ENCODE results near the gene RFTN1.

The RFTN1 gene

DNA sequence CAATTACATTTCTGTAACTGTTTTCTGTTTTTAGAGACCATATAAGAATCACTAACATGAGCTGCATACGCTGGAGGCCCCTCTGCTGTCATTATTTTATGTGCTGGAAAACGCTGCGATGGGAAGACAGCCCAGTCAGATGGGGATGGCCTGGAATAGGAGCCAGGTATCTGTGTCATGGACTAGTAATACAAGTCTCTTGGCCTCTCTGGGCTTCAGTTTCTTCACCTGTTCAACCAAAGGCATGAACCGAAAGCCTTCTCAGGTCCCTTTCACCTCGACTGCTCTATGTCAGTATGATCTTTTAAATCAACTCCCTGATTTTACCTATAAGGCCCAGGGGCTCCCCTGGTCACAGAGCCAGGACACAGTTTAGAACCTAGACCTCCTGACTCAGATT, 14.6 kb upstream of the RFTN1 start:
- DNase-seq = no peak

DNA sequence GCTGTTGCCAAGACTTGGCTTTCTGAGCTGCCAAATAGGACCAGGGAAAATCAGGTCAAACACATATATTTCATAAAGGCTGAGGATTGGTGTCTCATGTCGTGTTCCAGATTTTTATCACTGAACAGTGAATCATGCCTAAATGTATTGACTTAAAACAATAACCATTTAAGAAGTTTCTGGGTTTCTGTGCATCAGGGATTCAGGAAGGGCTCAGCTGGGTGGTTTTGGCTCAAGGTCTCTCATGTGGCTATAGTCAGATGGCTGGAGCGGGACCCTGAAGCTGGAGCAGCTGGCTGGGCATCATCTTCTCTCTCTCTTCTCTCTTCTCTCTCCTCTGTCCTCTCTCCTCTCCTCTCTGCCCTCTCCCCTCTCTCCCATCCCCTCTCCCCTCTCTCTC, 10.7 kb upstream of the RFTN1 start:
- no peak for DNase-seq

DNA sequence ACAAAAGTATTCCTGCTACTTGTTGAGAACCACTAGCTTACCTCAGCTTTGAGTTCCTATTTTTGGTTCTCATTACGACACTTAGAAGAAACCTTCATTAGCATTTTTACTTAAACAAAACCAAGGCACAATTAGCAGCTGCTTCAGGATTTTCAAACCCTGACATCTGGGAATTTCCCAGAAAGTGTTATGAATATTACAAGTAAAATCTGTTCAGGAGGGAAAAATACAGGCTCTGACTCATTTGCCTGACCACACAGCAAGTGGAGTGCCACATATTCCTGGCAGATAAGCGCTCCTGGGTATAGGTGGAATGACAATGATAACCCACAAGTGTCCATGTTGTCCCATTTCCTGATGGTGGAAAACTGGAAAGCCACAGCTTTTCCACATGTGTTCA, 10.3 kb upstream of the RFTN1 start:
- DNase-seq = no peak

GRCh38 chr3:16522834-16523233, 9.3 kb upstream of the RFTN1 start:
- no peak for DNase-seq

DNA sequence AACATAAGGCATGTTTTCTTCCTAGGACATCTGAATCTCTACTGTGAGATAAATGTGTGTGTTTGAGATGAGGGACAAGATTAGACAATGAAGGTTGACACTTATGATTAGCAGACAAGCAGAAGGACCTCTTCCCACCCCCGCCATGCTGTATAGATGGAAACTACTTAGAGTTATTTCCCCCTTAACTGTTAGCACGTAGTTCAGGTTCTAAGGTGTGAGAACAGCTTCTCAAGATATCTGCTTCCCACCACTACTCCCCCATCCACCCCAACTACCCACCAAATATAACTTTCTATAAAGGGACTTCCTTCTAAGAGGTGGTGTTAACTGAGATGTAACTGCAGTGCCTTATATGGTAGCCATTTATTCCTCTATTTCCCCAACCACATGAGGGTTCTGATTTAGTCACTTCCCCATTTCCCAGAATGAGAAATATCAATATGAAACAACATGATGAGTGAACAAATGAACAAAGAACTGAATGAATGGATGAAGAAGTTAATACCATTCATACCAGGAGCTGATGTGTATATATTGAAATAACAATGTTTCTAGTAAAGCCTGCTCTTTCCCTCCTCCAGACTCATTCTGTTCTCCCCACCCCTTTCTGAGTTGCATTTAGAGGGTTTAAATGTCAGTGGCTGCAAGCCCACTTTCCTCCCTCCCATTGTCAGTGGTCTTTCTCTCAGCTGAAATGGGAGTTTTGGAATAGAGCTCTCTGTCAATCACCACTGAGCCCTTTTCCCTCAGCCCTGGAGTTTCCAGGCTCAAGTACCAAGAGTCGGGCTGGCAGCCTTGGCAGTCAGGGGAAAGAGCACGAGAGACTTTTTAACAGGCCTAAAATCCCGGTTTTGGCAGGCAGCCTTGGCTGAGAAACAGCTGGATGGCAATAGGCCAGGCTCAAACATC, 7.7 kb upstream of the RFTN1 start:
- no peak for DNase-seq

DNA sequence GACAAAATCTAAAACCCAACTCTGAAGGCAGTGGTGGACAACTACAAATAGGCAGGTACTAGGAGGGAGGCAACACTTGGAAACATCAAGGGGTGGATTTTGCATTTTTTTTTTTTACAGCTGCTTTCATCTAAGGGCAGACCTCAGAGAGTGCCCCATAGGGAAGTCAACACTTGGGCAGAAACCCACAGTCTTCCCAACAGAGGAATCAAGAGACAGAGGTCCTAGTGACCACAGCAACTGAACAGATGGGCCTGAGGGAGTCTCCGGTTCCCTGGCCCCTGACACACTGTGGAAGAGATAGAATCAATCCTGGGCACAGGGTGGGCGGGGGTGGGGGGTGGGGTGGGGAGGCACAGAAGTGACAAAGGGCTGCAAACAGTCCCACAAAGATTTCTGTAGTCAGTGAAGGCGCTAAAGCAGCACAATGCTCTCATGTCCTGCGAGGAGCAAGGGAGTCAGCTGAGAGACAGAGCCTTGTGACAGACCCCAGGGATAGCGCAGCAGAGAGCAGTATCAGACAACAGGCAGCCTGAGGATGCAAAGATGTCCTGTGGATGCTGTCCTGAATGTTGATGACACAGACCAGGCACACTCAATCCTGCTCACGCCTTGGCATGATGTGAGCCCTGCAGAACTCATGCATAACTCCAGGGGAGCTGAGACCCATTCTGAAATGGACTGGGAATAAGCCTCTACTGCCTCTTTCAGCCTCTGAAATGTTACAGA, 6.9 kb upstream of the RFTN1 start:
- no peak for DNase-seq

DNA sequence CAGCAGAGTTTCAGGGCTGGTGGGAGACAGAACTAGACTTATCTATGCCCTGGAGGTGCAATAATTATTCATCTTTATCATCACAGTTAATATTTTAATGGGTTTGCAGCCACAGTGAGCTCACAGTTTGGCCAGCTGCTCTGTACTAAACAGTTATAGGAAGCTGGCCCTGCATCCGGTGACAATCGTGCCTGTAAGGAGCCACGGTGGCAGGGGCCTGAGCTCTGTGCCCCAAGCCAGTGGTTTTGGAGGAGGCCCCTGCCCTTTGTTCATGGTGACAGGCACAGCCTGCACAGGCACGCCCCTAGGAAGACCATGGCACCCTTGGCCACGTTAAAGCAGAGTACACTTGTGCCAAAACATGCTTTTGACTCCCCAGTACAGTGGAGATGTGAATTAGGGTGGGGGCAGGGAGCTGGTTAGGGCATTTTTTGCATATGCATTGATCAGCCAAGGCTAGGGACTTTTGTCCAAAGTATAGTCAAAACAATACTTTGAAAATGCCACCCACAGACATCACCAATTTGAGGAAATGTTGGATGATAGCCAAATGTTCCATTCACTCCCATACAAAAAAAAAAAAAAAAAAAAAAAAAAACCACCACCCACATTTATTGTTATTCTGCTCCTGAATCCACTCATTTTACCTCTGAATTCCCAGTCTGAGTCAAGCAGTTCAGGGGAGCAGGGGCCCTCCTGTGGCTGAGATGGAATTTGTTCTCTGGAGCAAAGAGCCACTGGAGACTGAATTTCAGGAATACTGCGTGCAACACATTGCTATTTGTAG, 3.4 kb upstream of the RFTN1 start:
- no peak for DNase-seq

- no peak for DNase-seq
These were observed 2.5 kb upstream of the RFTN1 start for GRCh38 chr3:16515885-16516420.

GRCh38 chr3:16514755-16515353, 1.4 kb upstream of the RFTN1 start:
- no peak for DNase-seq

- no peak for DNase-seq
These were observed 662 bp upstream of the RFTN1 start for GRCh38 chr3:16514021-16514700.

- peak; percentile 33 to 54 for DNase-seq
These were observed 911 bp downstream of the RFTN1 start for GRCh38 chr3:16512435-16513140.

DNA sequence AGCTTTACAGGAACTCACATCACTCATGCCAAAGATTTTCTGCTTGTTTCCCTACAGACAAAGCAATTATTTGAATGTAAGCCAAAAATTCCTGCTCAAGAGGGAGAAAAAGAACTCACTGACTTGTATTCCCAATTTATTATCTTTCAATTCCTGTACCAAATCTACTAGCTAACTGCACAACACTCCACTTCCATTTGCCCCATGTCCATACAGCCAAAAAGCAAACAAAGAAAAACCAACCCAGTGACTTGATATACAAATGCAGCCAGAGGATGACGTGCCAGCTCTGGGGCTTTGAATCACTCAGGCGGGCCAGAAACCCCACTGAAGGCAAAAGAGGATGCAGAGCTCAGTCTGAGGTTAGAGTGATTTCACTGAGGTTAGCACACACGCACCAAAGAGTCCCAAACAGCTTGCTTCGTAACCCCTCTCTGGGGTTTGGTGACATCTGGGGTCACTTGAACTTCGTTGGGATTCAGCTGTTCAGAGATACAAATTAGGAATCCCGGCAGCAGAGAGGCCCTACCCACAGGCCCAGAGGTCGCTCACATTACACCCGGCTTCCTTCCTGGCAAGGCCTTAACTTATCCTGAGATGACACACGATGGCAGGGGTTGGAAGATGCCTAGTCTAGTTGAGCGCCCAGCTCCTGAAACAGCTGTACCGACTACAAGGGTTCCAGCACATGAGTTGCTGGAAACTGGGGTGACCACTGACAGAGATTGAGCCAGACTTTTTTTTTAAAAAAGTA, 1.6 kb downstream of the RFTN1 start:
- DNase-seq = peak; percentile 70 to 74

DNA sequence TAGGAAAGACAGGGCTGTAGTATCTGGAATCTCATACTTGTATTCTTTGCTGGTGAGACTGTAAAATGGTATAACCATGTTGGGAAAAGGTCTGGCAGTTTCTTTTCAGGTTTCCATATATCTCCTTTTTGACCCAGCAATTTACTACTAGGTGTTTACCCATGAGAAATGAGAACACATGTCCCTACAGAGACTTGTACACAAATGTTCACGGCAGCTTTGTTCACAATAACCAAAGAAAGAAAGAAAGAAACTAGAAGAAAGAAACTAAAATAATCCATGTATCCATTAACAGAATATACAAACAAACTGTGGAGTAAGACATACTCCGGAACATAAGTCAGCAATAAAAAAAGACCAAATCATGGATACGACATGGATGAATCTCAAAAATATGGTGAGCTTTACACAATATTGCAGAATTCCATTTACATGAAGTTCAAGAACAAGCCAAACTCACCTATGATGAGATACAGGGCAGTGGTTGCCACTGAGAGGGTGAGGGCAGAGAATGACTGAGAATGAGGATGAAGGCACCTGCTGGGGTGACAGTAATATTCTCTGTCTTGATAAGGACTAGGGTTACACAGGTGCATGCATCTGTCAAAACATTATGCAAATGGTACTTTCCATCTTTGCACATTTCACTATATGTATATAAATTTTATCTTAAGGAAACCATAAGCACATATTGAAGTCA, 2.7 kb downstream of the RFTN1 start:
- no peak for DNase-seq

DNA sequence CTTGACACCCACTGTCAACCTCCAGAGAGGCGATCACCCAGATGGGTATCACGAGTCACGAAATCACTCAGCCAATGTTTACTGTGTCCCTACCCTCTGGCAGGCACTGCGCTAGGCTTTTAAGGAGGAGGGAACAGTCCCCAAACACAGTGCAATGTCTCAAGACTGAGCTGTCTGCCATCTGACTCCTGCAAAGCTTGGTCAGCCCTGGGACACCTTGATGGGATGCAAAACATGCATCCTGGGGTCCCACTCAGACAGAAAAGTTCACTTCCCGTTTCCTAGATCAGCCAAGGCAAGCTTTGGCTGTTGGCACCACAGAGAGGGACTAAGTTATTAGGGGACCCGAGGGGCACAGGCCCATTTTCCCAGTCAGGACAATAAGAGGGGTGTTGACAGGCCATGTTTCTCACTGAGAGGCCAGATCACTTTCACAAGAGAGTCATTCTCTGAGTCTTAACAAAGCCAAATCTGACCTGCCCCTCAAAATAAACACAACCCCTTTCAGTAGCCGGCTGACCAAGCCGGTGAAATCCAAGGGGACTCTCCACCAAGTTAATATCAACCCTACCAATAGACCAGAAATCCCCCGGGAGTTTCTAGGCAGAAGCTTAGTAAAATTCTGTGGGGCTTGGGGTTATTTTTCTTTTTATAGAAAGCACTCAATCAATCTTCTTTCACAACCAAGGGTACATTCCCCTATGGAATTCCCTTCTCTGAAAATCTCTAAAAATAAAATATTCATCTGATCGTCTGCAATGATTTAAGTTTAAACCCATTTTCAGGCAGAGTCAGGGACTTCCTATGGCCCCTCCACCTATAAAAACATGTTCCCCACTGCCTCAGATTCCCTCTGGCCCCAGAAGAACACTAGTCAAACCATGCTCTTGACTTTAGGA, 3.5 kb downstream of the RFTN1 start:
- no peak for DNase-seq

DNA sequence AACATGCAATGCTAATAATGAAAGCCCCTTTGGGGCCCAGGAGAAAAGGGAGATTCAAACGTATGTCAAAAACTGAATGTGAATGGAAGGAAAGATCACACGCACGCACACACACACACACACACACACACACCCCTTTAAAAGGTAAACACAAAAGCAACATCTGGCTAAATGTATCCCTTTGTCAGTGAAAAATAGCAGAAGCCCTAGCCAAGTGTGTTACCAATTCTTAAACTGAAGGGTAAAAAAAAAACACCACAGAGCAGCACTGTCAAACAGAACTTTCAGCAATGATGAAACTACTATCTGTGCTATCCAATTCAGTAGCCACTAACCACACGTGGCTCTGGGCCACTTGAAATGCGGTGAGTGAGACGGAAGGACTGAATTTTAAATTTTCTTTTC, 4.9 kb downstream of the RFTN1 start:
- no peak for DNase-seq

DNA sequence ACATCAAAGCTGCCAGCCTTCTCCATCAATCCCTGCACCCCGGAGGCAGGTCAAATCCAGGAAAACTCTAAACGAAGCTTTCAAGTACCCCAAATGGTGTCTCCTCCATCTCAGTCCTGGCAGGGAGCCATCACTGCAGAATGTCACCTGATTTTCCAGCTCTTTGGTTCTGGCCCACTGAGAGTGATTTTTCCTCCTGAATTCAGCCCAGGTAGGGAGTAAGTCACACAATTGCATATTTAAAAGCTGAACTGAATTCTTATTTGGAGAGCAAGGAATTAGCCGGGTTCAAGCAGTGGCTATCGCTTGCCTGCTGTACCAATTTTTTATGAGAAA, 5.3 kb downstream of the RFTN1 start:
- no peak for DNase-seq

DNA sequence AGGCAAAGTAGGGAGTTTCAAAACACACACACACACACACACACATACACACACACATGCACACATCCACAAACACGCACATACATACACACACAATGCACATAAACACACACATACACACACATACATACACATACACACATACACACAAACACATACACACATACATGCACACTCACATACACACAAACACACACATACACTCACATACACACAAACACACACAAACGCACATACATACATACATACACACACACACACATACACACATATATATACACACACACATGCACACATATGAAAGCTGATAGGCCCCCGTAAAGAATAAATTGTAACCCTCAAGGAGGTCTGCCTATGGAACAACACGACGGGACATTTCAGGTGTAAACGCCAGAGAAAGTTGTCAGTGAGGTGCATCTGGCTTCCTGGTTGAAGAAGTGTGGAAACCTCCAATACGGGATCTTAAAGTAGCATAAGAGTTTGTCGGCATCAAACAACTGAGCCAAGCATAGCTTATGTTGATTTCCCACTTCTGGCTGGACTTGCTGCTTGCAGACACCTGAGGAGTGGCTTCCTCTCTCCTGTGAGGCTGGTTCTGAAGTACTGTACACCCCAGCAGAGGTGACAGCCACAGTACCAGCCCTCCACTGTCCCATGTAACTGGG, 5.8 kb downstream of the RFTN1 start:
- no peak for DNase-seq

GRCh38 chr3:16506884-16507577, 6.5 kb downstream of the RFTN1 start:
- no peak for DNase-seq

Data from activated CD4-positive, alpha-beta T cell treated with anti-CD3 and anti-CD28 coated beads for 4 hours (primary cell).